ENCODE data around the gene MCOLN1.

DNA sequence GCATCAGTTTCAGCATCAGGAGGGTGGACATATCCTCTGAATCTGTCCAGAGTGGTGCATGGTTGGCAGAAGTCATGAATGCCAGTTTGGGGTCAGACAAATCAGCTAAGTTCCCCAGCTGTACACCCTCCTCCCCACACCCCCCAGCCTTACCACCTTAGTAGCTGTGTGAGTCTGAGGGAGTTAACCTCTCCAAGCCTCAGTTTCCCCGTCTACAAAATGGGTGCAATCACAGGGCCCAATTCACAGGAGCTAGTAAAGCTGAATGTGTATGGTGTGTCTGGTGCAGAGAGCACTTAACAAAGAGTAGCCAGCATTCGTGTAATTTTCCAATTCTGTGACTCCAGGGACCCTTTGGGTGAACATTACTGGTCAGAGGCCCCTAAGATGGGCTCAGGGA, 19.9 kb upstream of the MCOLN1 start:
- TF ChIP-seq ARNTL (CRISPR knock-in tag; IDR thresholded peaks at IDR 0.05; ENCODE audit: borderline replicate concordance, low read depth) (no peak), PPARA (CRISPR knock-in tag; IDR thresholded peaks at IDR 0.05; ENCODE audit: borderline replicate concordance) (no peak), CSDC2 (CRISPR knock-in tag; IDR thresholded peaks at IDR 0.05) (no peak), ISL1 (CRISPR knock-in tag; IDR thresholded peaks at IDR 0.05) (no peak), ZNF8 (CRISPR knock-in tag; IDR thresholded peaks at IDR 0.05) (no peak), GLIS3 (CRISPR knock-in tag; IDR thresholded peaks at IDR 0.05) (no peak)
- TF ChIP-seq, protein P1, sequence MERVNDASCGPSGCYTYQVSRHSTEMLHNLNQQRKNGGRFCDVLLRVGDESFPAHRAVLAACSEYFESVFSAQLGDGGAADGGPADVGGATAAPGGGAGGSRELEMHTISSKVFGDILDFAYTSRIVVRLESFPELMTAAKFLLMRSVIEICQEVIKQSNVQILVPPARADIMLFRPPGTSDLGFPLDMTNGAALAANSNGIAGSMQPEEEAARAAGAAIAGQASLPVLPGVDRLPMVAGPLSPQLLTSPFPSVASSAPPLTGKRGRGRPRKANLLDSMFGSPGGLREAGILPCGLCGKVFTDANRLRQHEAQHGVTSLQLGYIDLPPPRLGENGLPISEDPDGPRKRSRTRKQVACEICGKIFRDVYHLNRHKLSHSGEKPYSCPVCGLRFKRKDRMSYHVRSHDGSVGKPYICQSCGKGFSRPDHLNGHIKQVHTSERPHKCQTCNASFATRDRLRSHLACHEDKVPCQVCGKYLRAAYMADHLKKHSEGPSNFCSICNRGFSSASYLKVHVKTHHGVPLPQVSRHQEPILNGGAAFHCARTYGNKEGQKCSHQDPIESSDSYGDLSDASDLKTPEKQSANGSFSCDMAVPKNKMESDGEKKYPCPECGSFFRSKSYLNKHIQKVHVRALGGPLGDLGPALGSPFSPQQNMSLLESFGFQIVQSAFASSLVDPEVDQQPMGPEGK (CRISPR knock-in tag; IDR thresholded peaks at IDR 0.05; ENCODE audit: borderline replicate concordance) = no peak
- TF ChIP-seq, protein P2, sequence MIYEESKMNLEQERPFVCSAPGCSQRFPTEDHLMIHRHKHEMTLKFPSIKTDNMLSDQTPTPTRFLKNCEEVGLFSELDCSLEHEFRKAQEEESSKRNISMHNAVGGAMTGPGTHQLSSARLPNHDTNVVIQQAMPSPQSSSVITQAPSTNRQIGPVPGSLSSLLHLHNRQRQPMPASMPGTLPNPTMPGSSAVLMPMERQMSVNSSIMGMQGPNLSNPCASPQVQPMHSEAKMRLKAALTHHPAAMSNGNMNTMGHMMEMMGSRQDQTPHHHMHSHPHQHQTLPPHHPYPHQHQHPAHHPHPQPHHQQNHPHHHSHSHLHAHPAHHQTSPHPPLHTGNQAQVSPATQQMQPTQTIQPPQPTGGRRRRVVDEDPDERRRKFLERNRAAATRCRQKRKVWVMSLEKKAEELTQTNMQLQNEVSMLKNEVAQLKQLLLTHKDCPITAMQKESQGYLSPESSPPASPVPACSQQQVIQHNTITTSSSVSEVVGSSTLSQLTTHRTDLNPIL (CRISPR knock-in tag; IDR thresholded peaks at IDR 0.05; ENCODE audit: low read depth) = no peak
